Measurements from ENCODE around the gene PCDHGA1. TPM values are rescaled to one million over a fixed set of nuclear protein-coding genes. Genes with fewer than 3 reads are reported as not detected.

Gene PCDHGA1
- polyA plus RNA-seq, 3 donors: not detected

DNA sequence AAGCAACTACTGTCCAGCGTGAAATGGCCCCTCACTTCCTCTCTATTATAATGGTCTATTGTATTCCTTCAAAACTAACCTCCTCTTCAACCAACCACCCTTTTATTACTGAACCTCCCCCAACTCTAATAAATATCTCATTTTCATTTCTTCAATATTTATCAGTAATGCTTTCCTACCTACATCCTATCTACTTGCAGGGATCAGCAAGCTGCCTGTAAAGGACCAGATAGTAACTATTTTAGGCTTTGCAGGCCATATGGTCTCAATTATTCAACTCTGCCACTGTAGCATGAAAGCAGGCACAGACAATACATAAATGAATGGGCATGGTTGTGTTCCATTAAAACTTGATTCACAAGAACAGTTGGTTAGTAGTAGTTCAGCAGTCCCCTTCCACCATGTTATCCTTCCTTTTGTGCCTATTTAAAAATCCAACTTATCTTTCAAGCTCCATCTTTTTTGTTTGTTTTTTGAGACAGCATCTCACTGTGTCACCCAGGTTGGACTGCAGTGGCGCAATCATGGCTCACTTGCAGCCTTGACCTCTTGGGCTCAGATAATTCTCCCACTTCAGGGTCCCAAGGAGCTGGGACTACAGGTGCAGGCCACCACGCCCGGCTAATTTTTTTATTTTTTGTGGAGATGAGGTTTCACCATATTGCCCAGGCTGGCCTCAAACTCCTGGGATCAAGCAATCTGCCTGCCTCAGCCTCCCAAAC is 204.3 kb downstream of the PCDHGA1 start:
- no peak overlapping the region for H3K4me3 Mint-ChIP-seq
- Histone ChIP-seq H3K27me3 (ENCODE audit: control insufficient read depth in 2 of 2, insufficient read depth in 2 of 2, low read length in 2 of 2) (no peaks in the 10 kb centered on the region), H3K4me2 (replicated peaks; ENCODE audit: extremely low read depth, low read length, poor library complexity, severe bottlenecking) (no peak overlapping the region), H4K20me1 (ENCODE audit: insufficient read depth, low read length) (peaks cover 86% of the 10 kb centered on the region), H2AFZ (ENCODE audit: insufficient read depth, low read depth, low read length, poor library complexity, severe bottlenecking) (no peak overlapping the region), H3K36me3 (replicated peaks in 1 of 2; ENCODE audit: control insufficient read depth in 1 of 2, insufficient read depth in 2 of 2, low read length in 2 of 2) (peaks cover 77 to 88% of the 10 kb centered on the region in 2 donors), H3K9ac (ENCODE audit: insufficient read depth, low read length, poor library complexity, severe bottlenecking) (no peak overlapping the region), H3K4me3 (replicated peaks in 1 of 3; ENCODE audit: low read depth in 2 of 3, low read length in 3 of 3) (no peak overlapping the region), H3K79me2 (ENCODE audit: insufficient read depth, low read length) (peaks cover 10% of the 10 kb centered on the region), H3K27ac (ENCODE audit: low read depth in 1 of 2, low read length in 2 of 2) (no peak overlapping the region), H3K4me1 (ENCODE audit: control insufficient read depth in 1 of 2, insufficient read depth in 2 of 2, low read length in 2 of 2) (no peaks in the 10 kb centered on the region), H3K9me3 (replicated peaks in 1 of 2; ENCODE audit: control insufficient read depth in 1 of 2, insufficient read depth in 1 of 2, low read length in 2 of 2) (no peaks in the 10 kb centered on the region)
- H3K27me3 Mint-ChIP-seq (ENCODE audit: low read depth in 3 of 3): no peaks in the 10 kb centered on the region
- H3K36me3 Mint-ChIP-seq: peaks cover 32 to 58% of the 10 kb centered on the region in 2 donors
- no peaks in the 10 kb centered on the region for H3K4me1 Mint-ChIP-seq
- WGBS (ENCODE audit: insufficient coverage): 86% methylated on average over 2 of the region's 4 CpGs
- intact Hi-C loops (cut with micrococcal nuclease): no loop called here
- no peak for DNase-seq
- H3K27ac Mint-ChIP-seq: peak overlapping the region in 4 of 7 donors; percentile 16 to 72 (median 48)
- TF ChIP-seq, protein P1, sequence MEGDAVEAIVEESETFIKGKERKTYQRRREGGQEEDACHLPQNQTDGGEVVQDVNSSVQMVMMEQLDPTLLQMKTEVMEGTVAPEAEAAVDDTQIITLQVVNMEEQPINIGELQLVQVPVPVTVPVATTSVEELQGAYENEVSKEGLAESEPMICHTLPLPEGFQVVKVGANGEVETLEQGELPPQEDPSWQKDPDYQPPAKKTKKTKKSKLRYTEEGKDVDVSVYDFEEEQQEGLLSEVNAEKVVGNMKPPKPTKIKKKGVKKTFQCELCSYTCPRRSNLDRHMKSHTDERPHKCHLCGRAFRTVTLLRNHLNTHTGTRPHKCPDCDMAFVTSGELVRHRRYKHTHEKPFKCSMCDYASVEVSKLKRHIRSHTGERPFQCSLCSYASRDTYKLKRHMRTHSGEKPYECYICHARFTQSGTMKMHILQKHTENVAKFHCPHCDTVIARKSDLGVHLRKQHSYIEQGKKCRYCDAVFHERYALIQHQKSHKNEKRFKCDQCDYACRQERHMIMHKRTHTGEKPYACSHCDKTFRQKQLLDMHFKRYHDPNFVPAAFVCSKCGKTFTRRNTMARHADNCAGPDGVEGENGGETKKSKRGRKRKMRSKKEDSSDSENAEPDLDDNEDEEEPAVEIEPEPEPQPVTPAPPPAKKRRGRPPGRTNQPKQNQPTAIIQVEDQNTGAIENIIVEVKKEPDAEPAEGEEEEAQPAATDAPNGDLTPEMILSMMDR (IDR thresholded peaks at IDR 0.05): no peak
- H3K9me3 Mint-ChIP-seq: no peaks in the 10 kb centered on the region

DNA sequence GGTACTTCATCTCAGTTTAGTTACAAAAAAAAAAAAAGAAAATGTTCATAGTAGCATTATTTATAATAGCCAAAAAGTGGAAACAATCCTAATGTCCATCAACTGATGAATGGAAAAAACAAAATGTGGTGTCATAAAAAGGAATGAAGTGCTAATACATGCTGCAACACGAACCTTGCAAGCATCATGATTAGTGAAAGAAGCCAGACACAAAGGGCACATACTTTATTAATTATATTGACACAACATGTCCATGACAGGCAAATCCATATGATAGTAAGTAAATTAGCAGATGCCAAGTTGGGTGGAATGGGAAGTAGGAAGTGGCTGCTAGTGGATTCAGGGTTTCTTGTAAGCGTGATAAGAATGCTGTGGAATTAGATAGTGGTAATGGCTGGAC is 212.7 kb downstream of the PCDHGA1 start:
- no peak overlapping the region for H3K4me2 ChIP-seq (replicated peaks; ENCODE audit: extremely low read depth, low read length, poor library complexity, severe bottlenecking)
- H3K27ac ChIP-seq (ENCODE audit: low read depth in 1 of 2, low read length in 2 of 2): no peak overlapping the region
- H3K9ac ChIP-seq (ENCODE audit: insufficient read depth, low read length, poor library complexity, severe bottlenecking): no peak overlapping the region
- peaks cover 7 to 10% (median 8%) of the 10 kb centered on the region in 7 donors for H3K9me3 Mint-ChIP-seq
- no CpG with 5 or more reads among the region's 2 CpGs for WGBS (ENCODE audit: insufficient coverage)
- peaks cover 0 to 1% (median 0%) of the 10 kb centered on the region in 3 donors for H3K27me3 Mint-ChIP-seq (ENCODE audit: low read depth in 3 of 3)
- H3K36me3 Mint-ChIP-seq: peaks cover 64 to 95% of the 10 kb centered on the region in 2 donors
- H3K27ac Mint-ChIP-seq: no peak overlapping the region
- H3K79me2 ChIP-seq (ENCODE audit: insufficient read depth, low read length): peaks cover 36% of the 10 kb centered on the region
- TF ChIP-seq, protein P1 (IDR thresholded peaks at IDR 0.05): no peak
- no peak overlapping the region for H2AFZ ChIP-seq (ENCODE audit: insufficient read depth, low read depth, low read length, poor library complexity, severe bottlenecking)
- H4K20me1 ChIP-seq (ENCODE audit: insufficient read depth, low read length): peaks cover 83% of the 10 kb centered on the region
- intact Hi-C loops (cut with micrococcal nuclease): no loop called here
- H3K4me1 Mint-ChIP-seq: no peaks in the 10 kb centered on the region
- H3K27me3 ChIP-seq (ENCODE audit: control insufficient read depth in 2 of 2, insufficient read depth in 2 of 2, low read length in 2 of 2): no peaks in the 10 kb centered on the region
- peaks cover 6 to 9% of the 10 kb centered on the region in 2 donors for H3K9me3 ChIP-seq (replicated peaks in 1 of 2; ENCODE audit: control insufficient read depth in 1 of 2, insufficient read depth in 1 of 2, low read length in 2 of 2)
- DNase-seq: no peak
- no peak overlapping the region for H3K4me3 Mint-ChIP-seq
- no peaks in the 10 kb centered on the region for H3K4me1 ChIP-seq (ENCODE audit: control insufficient read depth in 1 of 2, insufficient read depth in 2 of 2, low read length in 2 of 2)
- no peak overlapping the region for H3K4me3 ChIP-seq (replicated peaks in 1 of 3; ENCODE audit: low read depth in 2 of 3, low read length in 3 of 3)
- H3K36me3 ChIP-seq (replicated peaks in 1 of 2; ENCODE audit: control insufficient read depth in 1 of 2, insufficient read depth in 2 of 2, low read length in 2 of 2): peaks cover 80 to 95% of the 10 kb centered on the region in 2 donors

Data from CD14-positive monocyte (primary cell).